ENCODE results near the gene KIAA1671. TPM values are rescaled to one million over a fixed set of nuclear protein-coding genes. Genes with fewer than 3 reads are reported as not detected.

KIAA1671 gene
- polyA plus RNA-seq, 1 of the 3 experiments (the other 2 are of a cell fraction) = 7.4 TPM

- TF ChIP-seq CHD2 (IDR thresholded peaks at IDR 0.05; ENCODE audit: low read length, partially characterized antibody) = peak; percentile 43
- no peak for TF ChIP-seq TAF1 (IDR thresholded peaks at IDR 0.05; ENCODE audit: borderline replicate concordance, low read depth, low read length)
- no peak for TF ChIP-seq TCF12 (IDR thresholded peaks at IDR 0.05)
- peak in 1 of 2 experiments; percentile 32; a peak in 1 of 4 replicates for TF ChIP-seq EP300 (IDR thresholded peaks at IDR 0.05; ENCODE audit: borderline replicate concordance in 1 of 2, low read depth in 1 of 2, low read length in 1 of 2)
- TF ChIP-seq YY1 (IDR thresholded peaks at IDR 0.05; ENCODE audit: low read depth) = no peak
- TF ChIP-seq SMC3 (IDR thresholded peaks at IDR 0.05; ENCODE audit: low read depth, low read length) = no peak
- TF ChIP-seq GABPA (IDR thresholded peaks at IDR 0.05; ENCODE audit: low read depth) = no peak
- TF ChIP-seq MAX (IDR thresholded peaks at IDR 0.05; ENCODE audit: low read depth) = no peak
- no peak for TF ChIP-seq POLR2AphosphoS5 (IDR thresholded peaks at IDR 0.05; ENCODE audit: low read depth, low read length)
- peak; percentile 72 for TF ChIP-seq NFIC (IDR thresholded peaks at IDR 0.05; ENCODE audit: borderline replicate concordance)
- TF ChIP-seq IRF3 (IDR thresholded peaks at IDR 0.05; ENCODE audit: low read depth, low read length) = no peak
Measured at GRCh38 chr22:25051983-25052710, 99.6 kb downstream of the KIAA1671 start (continued).

- Histone ChIP-seq H3K27me3 (ENCODE audit: insufficient read depth) (no peaks in the 10 kb centered on the region), H3F3A (replicated peaks; ENCODE audit: insufficient read depth) (no peaks in the 10 kb centered on the region), H4K20me1 (ENCODE audit: insufficient read depth) (peaks cover 3% of the 10 kb centered on the region; the same call in 1 of the 2 replicates), H3K4me1 (ENCODE audit: control insufficient read depth in 1 of 2, insufficient read depth in 2 of 2, low read depth in 1 of 2, low read length in 1 of 2) (peaks cover 0 to 22% of the 10 kb centered on the region in 2 experiments; a peak in 1 of 4 replicates), H3K9ac (no peak overlapping the region), H3K36me3 (replicated peaks in 1 of 2; ENCODE audit: control insufficient read depth in 1 of 2, insufficient read depth in 2 of 2, low read length in 1 of 2) (peaks cover 12 to 22% of the 10 kb centered on the region in 2 experiments), H2AFZ (ENCODE audit: low read depth) (no peak overlapping the region), H3K4me3 (ENCODE audit: low read depth in 2 of 2, low read length in 1 of 2) (no peak overlapping the region), H3K27ac (ENCODE audit: low read depth in 2 of 2, low read length in 1 of 2) (peak overlapping the region in 1 of 2 experiments; percentile 17; a peak in 1 of 4 replicates), H3K79me2 (ENCODE audit: insufficient read depth) (no peaks in the 10 kb centered on the region), H3K9me3 (no peaks in the 10 kb centered on the region), H3K9me2 (no peaks in the 10 kb centered on the region), H3K4me2 (no peak overlapping the region)
- WGBS (ENCODE audit: low lambda C conversion rate) = 89% methylated on average over 7 of the region's 7 CpGs
- no peak for DNase-seq
- ChIA-PET POLR2A (no interaction called here), CTCF (interaction anchor here (1.2 to 17.2 kb wide), 6 partner anchors 15 to 285 kb away, joined by 3 to 513 read pairs (median 4); partner anchors contain the start of genes KIAA1671 and LHFPL7)
- no peak for TF ChIP-seq GATA2 (CRISPR knock-in tag; IDR thresholded peaks at IDR 0.05)
- no peak for TF ChIP-seq YY1 (IDR thresholded peaks at IDR 0.05; ENCODE audit: low read depth)
- TF ChIP-seq EP300 (IDR thresholded peaks at IDR 0.05; ENCODE audit: borderline replicate concordance in 1 of 2, low read depth in 1 of 2, low read length in 1 of 2) = no peak
- TF ChIP-seq FOXJ3 (CRISPR knock-in tag; IDR thresholded peaks at IDR 0.05) = no peak
- TF ChIP-seq SIN3A (IDR thresholded peaks at IDR 0.05; ENCODE audit: borderline replicate concordance, low read depth, low read length) = no peak
- no peak for TF ChIP-seq EZH2phosphoT487 (IDR thresholded peaks at IDR 0.05; ENCODE audit: borderline replicate concordance, low read depth)
- TF ChIP-seq RAD21 (IDR thresholded peaks at IDR 0.05; ENCODE audit: low read length) = no peak
- no peak for TF ChIP-seq ZBTB33 (IDR thresholded peaks at IDR 0.05; ENCODE audit: borderline replicate concordance, low read depth)
Measured at GRCh38 chr22:25053153-25053805, 100.8 kb downstream of the KIAA1671 start.
